Spleen (tissue), 7 donors: ENCODE measurements around the gene KRT10.

Source experiments
- POLR2A ChIP-seq, 3 donors: fragments of 450-650 bp; IDR thresholded peaks; one replicate each; pipeline ENCODE4 v1.5.1; 2017; ENCODE audit warnings: antibody characterized with exemption in 3 of 3, mild to moderate bottlenecking in 1 of 3
- POLR2AphosphoS5 ChIP-seq, 3 donors: sonication (generic); formaldehyde crosslinking; IDR thresholded peaks; one replicate each; pipeline ENCODE4 v1.5.1; 2017; ENCODE audit warnings: antibody characterized with exemption in 3 of 3
- TF ChIP-seq, protein P1 (sequence below), 11 experiments: fragments of 200-600 bp in 7 of 11; fragments of 450-650 bp in 4 of 11; sonication (generic) in 4 of 11; IDR thresholded peaks in 8 of 11; conservative IDR thresholded peaks in 3 of 11; 1 replicate in 7 of 11; 2 replicates in 4 of 11; pipeline versions ENCODE4 v1.4.0 to v1.8.0; 2016 to 2021; ENCODE audit warnings: antibody characterized with exemption in 11 of 11, inconsistent platforms in 4 of 11, mild to moderate bottlenecking in 1 of 11
- donor health status: DM: no; HTN: no; CAD: no; lungs with moderate emphysema.
- donor health status: DM: no; HTN: no; CAD: no.
- donor health status: DM: no; HTN: no; CAD: no.

DNA sequence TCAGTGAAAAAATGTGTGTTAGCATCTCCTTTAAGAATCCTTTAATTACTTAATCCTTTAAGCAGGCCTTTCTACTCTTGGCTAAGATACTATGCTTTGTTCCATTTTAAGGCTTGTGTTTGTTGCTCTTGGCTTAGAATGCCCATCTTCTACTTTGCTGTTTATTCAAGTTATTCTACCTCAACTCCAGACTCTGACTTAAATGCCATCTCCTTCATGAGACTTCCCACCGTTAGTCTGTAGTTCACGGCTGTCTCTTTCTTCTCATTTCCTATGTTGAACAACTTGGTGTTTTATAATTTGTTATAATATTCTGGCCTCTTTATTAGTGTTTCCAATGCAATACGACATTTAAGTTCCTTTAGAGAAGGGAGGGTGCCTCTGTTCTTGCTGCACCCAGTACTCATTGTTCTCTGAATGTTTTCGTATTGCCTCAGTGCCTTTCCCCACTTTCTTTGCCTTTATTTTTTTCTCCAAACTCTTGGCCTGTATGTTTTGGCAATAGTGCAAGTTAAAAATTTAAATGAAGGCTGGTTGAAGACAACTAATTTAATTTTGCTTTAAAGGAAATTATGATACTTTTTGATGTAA lies 6.1 kb upstream of the KRT10 start:
- TF ChIP-seq, protein P1, sequence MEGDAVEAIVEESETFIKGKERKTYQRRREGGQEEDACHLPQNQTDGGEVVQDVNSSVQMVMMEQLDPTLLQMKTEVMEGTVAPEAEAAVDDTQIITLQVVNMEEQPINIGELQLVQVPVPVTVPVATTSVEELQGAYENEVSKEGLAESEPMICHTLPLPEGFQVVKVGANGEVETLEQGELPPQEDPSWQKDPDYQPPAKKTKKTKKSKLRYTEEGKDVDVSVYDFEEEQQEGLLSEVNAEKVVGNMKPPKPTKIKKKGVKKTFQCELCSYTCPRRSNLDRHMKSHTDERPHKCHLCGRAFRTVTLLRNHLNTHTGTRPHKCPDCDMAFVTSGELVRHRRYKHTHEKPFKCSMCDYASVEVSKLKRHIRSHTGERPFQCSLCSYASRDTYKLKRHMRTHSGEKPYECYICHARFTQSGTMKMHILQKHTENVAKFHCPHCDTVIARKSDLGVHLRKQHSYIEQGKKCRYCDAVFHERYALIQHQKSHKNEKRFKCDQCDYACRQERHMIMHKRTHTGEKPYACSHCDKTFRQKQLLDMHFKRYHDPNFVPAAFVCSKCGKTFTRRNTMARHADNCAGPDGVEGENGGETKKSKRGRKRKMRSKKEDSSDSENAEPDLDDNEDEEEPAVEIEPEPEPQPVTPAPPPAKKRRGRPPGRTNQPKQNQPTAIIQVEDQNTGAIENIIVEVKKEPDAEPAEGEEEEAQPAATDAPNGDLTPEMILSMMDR (IDR thresholded peaks at IDR 0.05 in 8 of 11, conservative IDR thresholded peaks at IDR 0.05 in 3 of 11), result no peak
- no peak for TF ChIP-seq POLR2A (IDR thresholded peaks at IDR 0.05)
- no peak for TF ChIP-seq POLR2AphosphoS5 (IDR thresholded peaks at IDR 0.05)
